ENCODE measurements around the gene SRSF3.

DNA sequence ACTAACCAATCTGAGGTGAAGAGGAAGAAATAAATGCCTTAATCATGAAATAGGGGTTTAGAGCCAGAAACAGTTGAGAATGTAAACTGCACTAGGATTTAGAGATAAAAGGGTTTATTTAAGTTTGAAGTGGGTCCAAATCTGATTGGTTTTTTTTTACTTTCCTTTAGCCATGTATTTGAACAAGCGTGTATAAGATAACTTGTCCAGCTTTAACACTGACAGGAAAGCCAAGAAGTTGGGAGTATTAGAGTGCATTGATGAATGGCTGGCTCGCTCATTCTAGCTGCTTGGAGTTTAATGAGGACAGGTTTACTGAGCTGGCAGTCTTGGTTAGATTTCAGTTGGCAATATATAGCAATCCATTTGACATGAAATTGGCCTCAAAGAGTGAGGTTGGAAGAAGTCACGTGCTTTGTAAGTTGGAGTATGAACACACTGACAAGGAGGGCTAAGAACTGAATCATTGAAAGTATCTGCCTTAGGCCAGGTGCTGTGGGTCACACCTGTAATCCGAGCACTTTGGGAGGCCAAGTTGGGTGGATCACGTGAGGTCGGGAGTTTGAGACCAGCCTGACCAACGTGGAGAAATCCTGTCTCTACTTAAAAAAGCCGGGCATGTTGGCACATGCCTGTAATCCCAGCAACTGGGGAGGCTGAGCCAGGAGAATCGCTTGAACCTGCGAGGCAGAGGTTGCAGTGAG is 13.7 kb downstream of the SRSF3 start:
- TF ChIP-seq, protein P1, sequence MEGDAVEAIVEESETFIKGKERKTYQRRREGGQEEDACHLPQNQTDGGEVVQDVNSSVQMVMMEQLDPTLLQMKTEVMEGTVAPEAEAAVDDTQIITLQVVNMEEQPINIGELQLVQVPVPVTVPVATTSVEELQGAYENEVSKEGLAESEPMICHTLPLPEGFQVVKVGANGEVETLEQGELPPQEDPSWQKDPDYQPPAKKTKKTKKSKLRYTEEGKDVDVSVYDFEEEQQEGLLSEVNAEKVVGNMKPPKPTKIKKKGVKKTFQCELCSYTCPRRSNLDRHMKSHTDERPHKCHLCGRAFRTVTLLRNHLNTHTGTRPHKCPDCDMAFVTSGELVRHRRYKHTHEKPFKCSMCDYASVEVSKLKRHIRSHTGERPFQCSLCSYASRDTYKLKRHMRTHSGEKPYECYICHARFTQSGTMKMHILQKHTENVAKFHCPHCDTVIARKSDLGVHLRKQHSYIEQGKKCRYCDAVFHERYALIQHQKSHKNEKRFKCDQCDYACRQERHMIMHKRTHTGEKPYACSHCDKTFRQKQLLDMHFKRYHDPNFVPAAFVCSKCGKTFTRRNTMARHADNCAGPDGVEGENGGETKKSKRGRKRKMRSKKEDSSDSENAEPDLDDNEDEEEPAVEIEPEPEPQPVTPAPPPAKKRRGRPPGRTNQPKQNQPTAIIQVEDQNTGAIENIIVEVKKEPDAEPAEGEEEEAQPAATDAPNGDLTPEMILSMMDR (IDR thresholded peaks at IDR 0.05): no peak
- TF ChIP-seq POLR2A (IDR thresholded peaks at IDR 0.05): no peak
